HG02938 (cell line): ENCODE measurements around the gene DNLZ.
"Not testable (repeated sequence)": the region's sequence is repeated elsewhere in the genome, so short reads cannot be mapped to it uniquely, and the experiment has no call there.

Experiments
- ATAC-seq: cut with Tn5 transposase; IDR thresholded peaks from one replicate; pipeline ENCODE4 v1.9.1; 2021; ENCODE audit warnings: mild to moderate bottlenecking, moderate library complexity; ENCODE audit not compliant: unreplicated experiment

The DNLZ gene

GRCh38 chr9:136320972-136321371 is 42.6 kb downstream of the DNLZ start:
- not testable (repeated sequence) for ATAC-seq

GRCh38 chr9:136319955-136320354 is 43.6 kb downstream of the DNLZ start:
- ATAC-seq: not testable (repeated sequence)

- not testable (repeated sequence) for ATAC-seq
Measured at GRCh38 chr9:136319244-136319643, 44.3 kb downstream of the DNLZ start.

- no peak for ATAC-seq
Measured at GRCh38 chr9:136318776-136319241, 44.7 kb downstream of the DNLZ start.

GRCh38 chr9:136318111-136318775 is 45.3 kb downstream of the DNLZ start:
- no peak for ATAC-seq

GRCh38 chr9:136317695-136318094 is 45.8 kb downstream of the DNLZ start:
- no peak for ATAC-seq

- no peak for ATAC-seq
Measured at GRCh38 chr9:136316896-136317676, 46.5 kb downstream of the DNLZ start.

- ATAC-seq: no peak
Measured at GRCh38 chr9:136316271-136316751, 47.2 kb downstream of the DNLZ start.

GRCh38 chr9:136314944-136315343 is 48.6 kb downstream of the DNLZ start:
- no peak for ATAC-seq

GRCh38 chr9:136314056-136314416 is 49.5 kb downstream of the DNLZ start:
- no peak for ATAC-seq

- no peak for ATAC-seq
Measured at GRCh38 chr9:136313111-136314055, 50.2 kb downstream of the DNLZ start.

- no peak for ATAC-seq
Measured at GRCh38 chr9:136312436-136312835, 51.1 kb downstream of the DNLZ start.

GRCh38 chr9:136312009-136312375 is 51.6 kb downstream of the DNLZ start:
- no peak for ATAC-seq

- ATAC-seq: no peak
Measured at GRCh38 chr9:136311051-136312008, 52.2 kb downstream of the DNLZ start.

- no peak for ATAC-seq
Measured at GRCh38 chr9:136310273-136311030, 53.1 kb downstream of the DNLZ start.

- ATAC-seq: no peak
Measured at GRCh38 chr9:136309806-136310220, 53.7 kb downstream of the DNLZ start.
